ENCODE measurements around the gene TIMM29. TPM values are rescaled to one million over a fixed set of nuclear protein-coding genes. Genes with fewer than 3 reads are reported as not detected.
A peak's percentile ranks its signal among the peaks of the same experiment; 100 is the strongest.

TIMM29 gene
- total RNA-seq, 1 donor from 2014 or later: 18.3 TPM

DNA sequence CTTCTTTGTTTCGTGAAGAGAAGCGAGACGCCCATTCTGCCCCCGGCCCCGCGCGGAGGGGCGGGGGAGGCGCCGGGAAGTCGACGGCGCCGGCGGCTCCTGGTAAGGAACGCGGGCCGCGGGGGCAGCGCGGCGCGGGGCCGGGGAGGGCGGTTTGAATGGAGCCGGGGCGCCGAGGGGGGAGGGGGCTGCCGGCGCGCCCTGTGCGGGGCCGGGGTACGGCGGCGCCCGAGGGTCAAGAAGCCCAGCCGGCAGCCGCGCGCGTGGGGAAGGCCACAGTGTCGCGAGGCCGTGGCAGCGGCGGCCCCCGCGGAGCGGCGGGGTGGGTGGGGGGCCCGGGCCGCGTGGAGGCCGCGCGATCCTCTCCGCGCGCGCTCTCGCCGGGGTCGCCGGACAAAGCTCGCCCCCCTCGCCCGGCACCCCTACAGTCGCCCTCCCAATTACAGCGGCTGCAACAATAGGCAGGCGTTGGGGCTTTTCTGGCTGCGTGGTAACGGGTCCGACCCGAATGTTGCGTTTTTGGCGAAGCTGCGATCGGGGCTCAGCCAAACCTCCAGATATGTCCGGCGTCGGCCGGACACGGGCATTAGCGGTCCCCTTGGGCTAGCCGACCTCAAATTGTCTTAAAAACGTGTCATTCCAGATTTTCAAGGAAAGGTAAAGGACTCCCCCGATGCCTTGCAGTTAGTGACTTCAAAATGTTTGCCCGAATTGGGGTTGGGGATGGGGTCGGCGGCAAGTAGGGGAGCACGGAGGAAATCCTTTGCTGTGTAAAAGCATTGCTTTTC, 32.7 kb downstream of the TIMM29 start:
- peaks cover 19% of the 10 kb centered on the region for H3K36me3 Mint-ChIP-seq (ENCODE audit: low read depth, unreplicated experiment)
- peak; percentile 53 for DNase-seq (ENCODE audit: low spot score)
- peaks cover 23% of the 10 kb centered on the region for H3K4me1 Mint-ChIP-seq (ENCODE audit: unreplicated experiment)
- no peaks in the 10 kb centered on the region for H3K9me3 Mint-ChIP-seq (ENCODE audit: unreplicated experiment)
- H3K27ac Mint-ChIP-seq (ENCODE audit: unreplicated experiment): peak overlapping the region; percentile 96
- TF ChIP-seq, protein P1, sequence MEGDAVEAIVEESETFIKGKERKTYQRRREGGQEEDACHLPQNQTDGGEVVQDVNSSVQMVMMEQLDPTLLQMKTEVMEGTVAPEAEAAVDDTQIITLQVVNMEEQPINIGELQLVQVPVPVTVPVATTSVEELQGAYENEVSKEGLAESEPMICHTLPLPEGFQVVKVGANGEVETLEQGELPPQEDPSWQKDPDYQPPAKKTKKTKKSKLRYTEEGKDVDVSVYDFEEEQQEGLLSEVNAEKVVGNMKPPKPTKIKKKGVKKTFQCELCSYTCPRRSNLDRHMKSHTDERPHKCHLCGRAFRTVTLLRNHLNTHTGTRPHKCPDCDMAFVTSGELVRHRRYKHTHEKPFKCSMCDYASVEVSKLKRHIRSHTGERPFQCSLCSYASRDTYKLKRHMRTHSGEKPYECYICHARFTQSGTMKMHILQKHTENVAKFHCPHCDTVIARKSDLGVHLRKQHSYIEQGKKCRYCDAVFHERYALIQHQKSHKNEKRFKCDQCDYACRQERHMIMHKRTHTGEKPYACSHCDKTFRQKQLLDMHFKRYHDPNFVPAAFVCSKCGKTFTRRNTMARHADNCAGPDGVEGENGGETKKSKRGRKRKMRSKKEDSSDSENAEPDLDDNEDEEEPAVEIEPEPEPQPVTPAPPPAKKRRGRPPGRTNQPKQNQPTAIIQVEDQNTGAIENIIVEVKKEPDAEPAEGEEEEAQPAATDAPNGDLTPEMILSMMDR (IDR thresholded peaks at IDR 0.05; ENCODE audit: unreplicated experiment): no peak
- H3K4me3 Mint-ChIP-seq (ENCODE audit: unreplicated experiment): peak overlapping the region; percentile 99
- peaks cover 21% of the 10 kb centered on the region for H3K27me3 Mint-ChIP-seq (ENCODE audit: unreplicated experiment)

GRCh38 chr19:10962863-10963262, 34.3 kb downstream of the TIMM29 start:
- peaks cover 21% of the 10 kb centered on the region for H3K27me3 Mint-ChIP-seq (ENCODE audit: unreplicated experiment)
- H3K9me3 Mint-ChIP-seq (ENCODE audit: unreplicated experiment): no peaks in the 10 kb centered on the region
- no peak for DNase-seq (ENCODE audit: low spot score)
- TF ChIP-seq, protein P1 (IDR thresholded peaks at IDR 0.05; ENCODE audit: unreplicated experiment): no peak
- H3K27ac Mint-ChIP-seq (ENCODE audit: unreplicated experiment): peak overlapping the region; percentile 70
- peaks cover 19% of the 10 kb centered on the region for H3K36me3 Mint-ChIP-seq (ENCODE audit: low read depth, unreplicated experiment)
- peak overlapping the region; percentile 99 for H3K4me3 Mint-ChIP-seq (ENCODE audit: unreplicated experiment)
- H3K4me1 Mint-ChIP-seq (ENCODE audit: unreplicated experiment): peaks cover 25% of the 10 kb centered on the region

DNA sequence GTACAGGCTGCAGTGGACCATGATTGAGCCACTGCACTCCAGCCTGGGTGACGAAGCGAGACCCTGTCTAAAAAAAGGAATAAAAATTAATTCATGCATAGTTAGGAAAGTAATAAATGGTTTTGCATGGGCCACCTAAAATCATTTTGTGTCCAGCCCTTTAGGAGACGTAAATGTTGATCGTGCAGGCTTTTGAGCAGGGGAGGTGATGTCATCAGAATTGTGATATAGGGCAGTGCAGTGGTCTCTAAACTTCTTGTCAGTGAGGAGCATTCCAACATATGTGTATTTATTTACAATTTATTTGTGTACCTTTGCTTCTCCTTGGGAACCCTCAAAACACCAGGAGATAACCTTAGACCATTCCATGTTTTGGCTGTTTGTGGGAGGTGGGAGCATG, 35.3 kb downstream of the TIMM29 start:
- H3K27ac Mint-ChIP-seq (ENCODE audit: unreplicated experiment): peak overlapping the region; percentile 84
- DNase-seq (ENCODE audit: low spot score): no peak
- TF ChIP-seq, protein P1 (IDR thresholded peaks at IDR 0.05; ENCODE audit: unreplicated experiment): no peak
- H3K4me1 Mint-ChIP-seq (ENCODE audit: unreplicated experiment): peaks cover 33% of the 10 kb centered on the region
- H3K27me3 Mint-ChIP-seq (ENCODE audit: unreplicated experiment): peaks cover 24% of the 10 kb centered on the region
- no peaks in the 10 kb centered on the region for H3K9me3 Mint-ChIP-seq (ENCODE audit: unreplicated experiment)
- peak overlapping the region; percentile 78 for H3K4me3 Mint-ChIP-seq (ENCODE audit: unreplicated experiment)
- peaks cover 19% of the 10 kb centered on the region for H3K36me3 Mint-ChIP-seq (ENCODE audit: low read depth, unreplicated experiment)

GRCh38 chr19:10964903-10965302, 36.3 kb downstream of the TIMM29 start:
- no peak overlapping the region for H3K27ac Mint-ChIP-seq (ENCODE audit: unreplicated experiment)
- H3K4me3 Mint-ChIP-seq (ENCODE audit: unreplicated experiment): no peak overlapping the region
- H3K36me3 Mint-ChIP-seq (ENCODE audit: low read depth, unreplicated experiment): peaks cover 22% of the 10 kb centered on the region

GRCh38 chr19:10965398-10965797, 36.8 kb downstream of the TIMM29 start:
- H3K27ac Mint-ChIP-seq (ENCODE audit: unreplicated experiment): no peak overlapping the region
- H3K27me3 Mint-ChIP-seq (ENCODE audit: unreplicated experiment): peaks cover 18% of the 10 kb centered on the region
- H3K4me1 Mint-ChIP-seq (ENCODE audit: unreplicated experiment): peaks cover 29% of the 10 kb centered on the region
- no peak for DNase-seq (ENCODE audit: low spot score)
- H3K36me3 Mint-ChIP-seq (ENCODE audit: low read depth, unreplicated experiment): peaks cover 24% of the 10 kb centered on the region
- peak overlapping the region; percentile 14 for H3K4me3 Mint-ChIP-seq (ENCODE audit: unreplicated experiment)
- TF ChIP-seq, protein P1 (IDR thresholded peaks at IDR 0.05; ENCODE audit: unreplicated experiment): no peak
- no peaks in the 10 kb centered on the region for H3K9me3 Mint-ChIP-seq (ENCODE audit: unreplicated experiment)

More at GRCh38 chr19:10964903-10965302, 36.3 kb downstream of the TIMM29 start:
- TF ChIP-seq, protein P1 (IDR thresholded peaks at IDR 0.05; ENCODE audit: unreplicated experiment): no peak
- Mint-ChIP-seq H3K9me3 (ENCODE audit: unreplicated experiment) (no peaks in the 10 kb centered on the region), H3K27me3 (ENCODE audit: unreplicated experiment) (peaks cover 21% of the 10 kb centered on the region), H3K4me1 (ENCODE audit: unreplicated experiment) (peaks cover 30% of the 10 kb centered on the region)
- DNase-seq (ENCODE audit: low spot score): no peak
